RWPE2 (cell line): ENCODE results near the gene SPATA33.
"Not testable (repeated sequence)": the region's sequence is repeated elsewhere in the genome, so short reads cannot be mapped to it uniquely, and the experiment has no call there.

Experiments used
- ATAC-seq: fragments of 200-7000 bp; cut with Tn5 transposase; 3 replicates; pipeline ENCODE4 v1.9.1; 2021; ENCODE audit warnings: low read depth
- DNase-seq: peaks from one replicate; pipeline ENCODE4 v3.0.0-alpha.2; 2020; ENCODE audit warnings: low spot score
- H3K27ac ChIP-seq: fragments of 450-650 bp; 2 replicates; pipeline ENCODE4 v1.5.1; 2017; ENCODE audit warnings: mild to moderate bottlenecking; ENCODE audit not compliant: poor library complexity, severe bottlenecking
- H3K27me3 ChIP-seq: fragments of 250-450 bp; sonication (Bioruptor Pico); 2 replicates; pipeline ENCODE4 v1.5.1; 2021; ENCODE audit warnings: mild to moderate bottlenecking, moderate library complexity; ENCODE audit not compliant: insufficient read depth, poor library complexity, severe bottlenecking
- H3K36me3 ChIP-seq: fragments of 250-450 bp; sonication (Bioruptor Pico); 2 replicates; pipeline ENCODE4 v1.5.1; 2020; ENCODE audit warnings: low read depth, mild to moderate bottlenecking, moderate library complexity
- H3K4me1 ChIP-seq: fragments of 250-450 bp; sonication (Bioruptor Pico); 2 replicates; pipeline ENCODE4 v1.5.1; 2021; ENCODE audit warnings: mild to moderate bottlenecking, moderate library complexity; ENCODE audit not compliant: insufficient read depth, poor library complexity, severe bottlenecking
- H3K4me3 ChIP-seq: fragments of 250-450 bp; sonication (Bioruptor Pico); 2 replicates; pipeline ENCODE4 v1.5.1; 2021; ENCODE audit warnings: mild to moderate bottlenecking, moderate library complexity; ENCODE audit not compliant: severe bottlenecking
- H3K9me3 ChIP-seq: fragments of 250-450 bp; sonication (Bioruptor Pico); 2 replicates; pipeline ENCODE4 v1.5.1; 2021; ENCODE audit warnings: mild to moderate bottlenecking, moderate library complexity; ENCODE audit not compliant: severe bottlenecking
- TF ChIP-seq, protein P1 (sequence below): fragments of 450-650 bp; IDR thresholded peaks from one replicate; pipeline ENCODE4 v1.5.1; 2017; ENCODE audit warnings: mild to moderate bottlenecking, moderate library complexity; ENCODE audit not compliant: poor library complexity, severe bottlenecking

Gene SPATA33

DNA sequence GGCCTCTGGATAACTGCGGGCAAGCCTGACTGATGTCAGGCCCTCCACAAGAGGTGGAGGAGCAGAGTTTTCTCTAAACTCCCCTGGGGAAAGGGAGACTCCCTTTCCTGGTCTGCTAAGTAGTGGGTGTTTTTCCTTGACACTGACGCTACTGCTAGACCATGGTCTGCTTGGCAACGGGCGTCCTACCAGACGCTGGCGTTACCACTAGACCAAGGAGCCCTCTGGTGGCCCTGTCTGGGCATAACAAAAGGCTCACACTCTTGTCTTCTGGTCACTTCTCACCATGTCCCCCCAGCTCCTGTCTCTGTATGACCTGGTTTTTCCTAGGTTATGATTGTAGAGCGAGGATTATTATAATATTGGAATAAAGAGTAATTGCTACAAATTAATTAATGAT, 9.4 kb downstream of the SPATA33 start:
- TF ChIP-seq, protein P1, sequence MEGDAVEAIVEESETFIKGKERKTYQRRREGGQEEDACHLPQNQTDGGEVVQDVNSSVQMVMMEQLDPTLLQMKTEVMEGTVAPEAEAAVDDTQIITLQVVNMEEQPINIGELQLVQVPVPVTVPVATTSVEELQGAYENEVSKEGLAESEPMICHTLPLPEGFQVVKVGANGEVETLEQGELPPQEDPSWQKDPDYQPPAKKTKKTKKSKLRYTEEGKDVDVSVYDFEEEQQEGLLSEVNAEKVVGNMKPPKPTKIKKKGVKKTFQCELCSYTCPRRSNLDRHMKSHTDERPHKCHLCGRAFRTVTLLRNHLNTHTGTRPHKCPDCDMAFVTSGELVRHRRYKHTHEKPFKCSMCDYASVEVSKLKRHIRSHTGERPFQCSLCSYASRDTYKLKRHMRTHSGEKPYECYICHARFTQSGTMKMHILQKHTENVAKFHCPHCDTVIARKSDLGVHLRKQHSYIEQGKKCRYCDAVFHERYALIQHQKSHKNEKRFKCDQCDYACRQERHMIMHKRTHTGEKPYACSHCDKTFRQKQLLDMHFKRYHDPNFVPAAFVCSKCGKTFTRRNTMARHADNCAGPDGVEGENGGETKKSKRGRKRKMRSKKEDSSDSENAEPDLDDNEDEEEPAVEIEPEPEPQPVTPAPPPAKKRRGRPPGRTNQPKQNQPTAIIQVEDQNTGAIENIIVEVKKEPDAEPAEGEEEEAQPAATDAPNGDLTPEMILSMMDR, result peak; percentile 42
- not testable (repeated sequence) for H3K9me3 ChIP-seq, H3K4me3 ChIP-seq, H3K4me1 ChIP-seq, H3K27ac ChIP-seq, ATAC-seq, DNase-seq, H3K27me3 ChIP-seq
- peaks cover 15% of the 10 kb centered on the region for H3K36me3 ChIP-seq

DNA sequence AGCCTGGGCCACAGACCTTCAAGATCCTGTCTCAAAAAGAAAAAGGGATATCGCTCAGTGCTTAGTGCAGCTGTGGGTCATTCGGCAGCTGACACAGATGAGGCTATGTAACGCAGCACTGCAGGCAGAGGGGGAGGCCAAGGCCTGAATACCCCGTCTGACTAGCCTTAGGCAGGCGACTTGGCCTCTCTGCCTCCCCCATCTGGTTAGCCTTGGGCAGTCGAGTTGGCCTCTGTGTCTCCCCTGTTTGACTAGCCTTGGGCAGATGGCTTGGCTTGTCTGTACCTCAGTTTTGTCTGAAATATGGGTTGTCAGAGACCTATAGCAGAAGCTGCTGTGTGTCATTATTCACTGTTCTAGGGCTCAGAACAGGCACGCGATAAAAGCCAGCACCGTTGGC, 10.0 kb downstream of the SPATA33 start:
- ATAC-seq (no peak), DNase-seq (no peak)
- no peaks in the 10 kb centered on the region for H3K27me3 ChIP-seq
- H3K4me1 ChIP-seq, result peaks cover 4% of the 10 kb centered on the region
- no peak overlapping the region for H3K4me3 ChIP-seq
- TF ChIP-seq, protein P1, result no peak
- H3K27ac ChIP-seq, result no peak overlapping the region
- peaks cover 11% of the 10 kb centered on the region for H3K36me3 ChIP-seq
- no peaks in the 10 kb centered on the region for H3K9me3 ChIP-seq

DNA sequence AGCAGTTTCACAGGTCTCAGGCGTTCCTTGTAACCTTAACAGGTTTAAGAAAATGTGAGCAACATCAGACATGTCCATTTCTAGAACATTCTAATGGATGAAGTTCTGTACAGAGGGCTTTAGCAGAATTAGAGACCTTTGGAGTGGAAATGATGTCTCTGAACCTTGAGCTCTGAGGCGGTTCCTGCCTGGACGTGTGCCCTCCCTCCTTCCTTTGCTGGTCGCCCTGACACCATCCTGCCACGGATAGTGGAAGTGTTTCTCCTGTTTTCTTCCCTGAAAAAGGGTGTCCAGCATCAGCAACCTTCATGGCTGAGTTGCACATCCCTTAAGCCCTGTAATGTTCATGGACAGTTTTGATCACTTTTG, 11.1 kb downstream of the SPATA33 start:
- TF ChIP-seq, protein P1, result no peak
- Histone ChIP-seq H3K9me3 (no peaks in the 10 kb centered on the region), H3K27ac (no peak overlapping the region), H3K27me3 (no peaks in the 10 kb centered on the region), H3K4me1 (peaks cover 4% of the 10 kb centered on the region), H3K36me3 (peaks cover 4% of the 10 kb centered on the region; the same call in 1 of the 2 replicates), H3K4me3 (no peak overlapping the region)
- no peak for DNase-seq
- ATAC-seq, result no peak

DNA sequence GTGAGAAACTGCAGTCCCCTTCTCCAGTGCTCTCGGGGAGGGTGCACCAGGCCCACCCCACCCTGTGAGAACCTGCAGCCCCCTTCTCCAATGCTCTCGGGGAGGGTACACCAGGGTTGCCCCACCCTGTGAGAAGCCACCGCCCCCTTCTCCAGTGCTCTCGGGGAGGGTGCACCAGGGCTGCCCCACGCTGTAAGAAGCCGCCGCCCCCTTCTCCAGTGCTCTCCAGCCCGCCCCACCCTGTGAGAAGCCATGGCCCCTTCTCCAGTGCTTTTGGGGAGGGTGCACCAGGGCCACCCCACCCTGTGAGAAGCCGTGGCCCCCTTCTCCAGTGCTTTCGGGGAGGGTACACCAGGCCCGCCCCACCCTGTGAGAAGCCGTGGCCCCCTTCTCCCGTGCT, 12.1 kb downstream of the SPATA33 start:
- H3K27me3 ChIP-seq, result no peaks in the 10 kb centered on the region
- H3K27ac ChIP-seq, result no peak overlapping the region
- peaks cover 4% of the 10 kb centered on the region for H3K4me1 ChIP-seq
- ATAC-seq, result no peak
- no peaks in the 10 kb centered on the region for H3K9me3 ChIP-seq
- no peak for DNase-seq
- no peak overlapping the region for H3K4me3 ChIP-seq
- 0 out of 2 replicates have a peak, but pooled peaks cover 3% of the 10 kb centered on the region for H3K36me3 ChIP-seq
- TF ChIP-seq, protein P1, result no peak

DNA sequence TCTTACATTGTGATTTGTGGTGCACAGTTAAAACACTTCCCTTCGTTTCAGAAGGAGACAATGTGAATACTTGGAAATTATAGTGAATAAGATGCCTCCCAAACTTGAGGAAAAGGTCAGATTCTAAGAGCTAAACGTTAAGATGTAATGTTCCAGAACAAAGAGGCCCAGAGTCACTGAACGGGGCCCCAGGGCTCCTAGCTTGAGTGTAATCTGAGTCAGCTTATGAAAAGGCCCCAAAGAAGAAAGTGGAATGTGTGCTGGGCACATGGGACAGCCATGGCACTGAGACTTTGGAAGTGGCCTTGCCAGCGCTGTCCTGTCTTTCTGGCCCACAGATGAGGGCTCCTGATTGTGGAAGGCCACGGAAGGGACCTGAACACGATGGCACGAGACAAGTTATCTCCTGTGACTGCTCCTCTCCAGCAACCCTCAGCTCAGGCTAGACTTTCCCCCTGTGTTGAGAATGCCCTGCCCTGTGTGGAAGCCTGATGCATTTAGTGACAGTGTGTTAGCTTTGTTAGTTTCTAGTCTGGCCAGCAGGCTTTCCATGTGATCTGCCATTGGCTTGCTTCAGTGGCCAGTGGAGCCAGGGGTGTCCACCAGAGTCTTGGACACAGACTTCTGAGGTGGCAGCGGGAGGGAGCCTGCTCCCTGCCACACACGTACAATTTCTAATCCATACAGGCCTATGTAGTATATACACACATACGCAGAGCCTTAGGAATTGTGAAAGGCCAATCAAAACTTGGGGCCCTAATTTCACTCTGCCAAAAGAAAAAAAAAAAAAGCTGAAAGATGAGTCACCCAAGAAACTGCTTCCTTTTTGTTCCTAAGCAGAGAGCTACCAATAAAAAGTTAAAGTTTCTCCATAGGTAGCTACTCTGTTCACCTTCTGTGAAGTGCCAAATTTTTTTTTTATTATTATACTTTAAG, 13.1 kb downstream of the SPATA33 start:
- DNase-seq, result no peak
- H3K27me3 ChIP-seq, result no peaks in the 10 kb centered on the region
- H3K36me3 ChIP-seq, result no peaks in the 10 kb centered on the region
- peak overlapping the region; percentile 6 for H3K27ac ChIP-seq
- TF ChIP-seq, protein P1, result no peak
- H3K4me3 ChIP-seq, result no peak overlapping the region
- H3K4me1 ChIP-seq, result peaks cover 4% of the 10 kb centered on the region
- H3K9me3 ChIP-seq, result no peaks in the 10 kb centered on the region
- peak; percentile 49 for ATAC-seq

DNA sequence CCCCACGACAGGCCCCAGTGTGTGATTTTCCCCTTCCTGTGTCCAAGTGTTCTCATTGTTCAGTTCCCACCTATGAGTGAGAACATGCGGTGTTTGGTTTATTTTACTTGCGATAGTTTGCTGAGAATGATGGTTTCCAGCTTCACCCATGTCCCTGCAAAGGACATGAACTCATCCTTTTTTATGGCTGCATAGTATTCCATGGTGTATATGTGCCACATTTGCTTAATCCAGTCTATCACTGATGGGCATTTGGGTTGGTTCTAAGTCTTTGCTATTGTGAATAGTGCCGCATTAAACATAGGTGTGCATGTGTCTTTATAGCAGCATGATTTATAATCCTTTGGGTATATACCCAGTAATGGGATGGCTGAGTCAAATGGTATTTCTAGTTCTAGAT, 13.9 kb downstream of the SPATA33 start:
- ATAC-seq, DNase-seq, H3K27ac ChIP-seq, H3K27me3 ChIP-seq, H3K36me3 ChIP-seq, H3K4me3 ChIP-seq, H3K4me1 ChIP-seq, H3K9me3 ChIP-seq: not testable (repeated sequence)
